Osteoblast (primary cell): ENCODE results near the gene DIO2. TPM values are rescaled to one million over a fixed set of nuclear protein-coding genes. Genes with fewer than 3 reads are reported as not detected.

Experiments used
- DNase-seq: peaks from one replicate; pipeline ENCODE4 v3.0.0; 2011; ENCODE audit warnings: low spot score, mixed read lengths; ENCODE audit not compliant: insufficient read length; ENCODE audit errors: missing footprints
- H2AFZ ChIP-seq: 2 replicates; pipeline ENCODE4 v1.6.0; 2011; ENCODE audit warnings: mild to moderate bottlenecking, low read length
- H3K27ac ChIP-seq: 2 replicates; pipeline ENCODE4 v1.5.1; 2011; ENCODE audit warnings: mild to moderate bottlenecking, low read depth, low read length, moderate library complexity
- H3K27me3 ChIP-seq: 2 replicates; pipeline ENCODE4 v1.6.0; 2012; ENCODE audit warnings: mild to moderate bottlenecking, control low read depth, inconsistent platforms, low read length, moderate library complexity; ENCODE audit not compliant: insufficient read depth
- H3K36me3 ChIP-seq: 2 replicates; pipeline ENCODE4 v1.5.1; 2011; ENCODE audit warnings: mild to moderate bottlenecking, low read length, control low read depth, moderate library complexity; ENCODE audit not compliant: insufficient read depth
- H3K4me1 ChIP-seq: 2 replicates; pipeline ENCODE4 v1.5.1; 2011; ENCODE audit warnings: mild to moderate bottlenecking, low read length, control low read depth, moderate library complexity; ENCODE audit not compliant: insufficient read depth
- H3K4me2 ChIP-seq: 2 replicates; pipeline ENCODE4 v1.6.0; 2011; ENCODE audit warnings: mild to moderate bottlenecking, low read length; ENCODE audit not compliant: insufficient read depth
- H3K4me3 ChIP-seq: fragments of 200-600 bp; sonication (generic); 3 replicates; pipeline ENCODE4 v1.5.1; 2012; ENCODE audit warnings: mild to moderate bottlenecking, low read length, inconsistent platforms; ENCODE audit not compliant: insufficient read depth
- H3K79me2 ChIP-seq: 2 replicates; pipeline ENCODE4 v1.6.0; 2012; ENCODE audit warnings: mild to moderate bottlenecking, low read length, control low read depth, inconsistent platforms; ENCODE audit not compliant: insufficient read depth
- H3K9me3 ChIP-seq: 2 replicates; pipeline ENCODE4 v1.5.1; 2011; ENCODE audit warnings: low read depth, low read length, control low read depth
- H4K20me1 ChIP-seq: 2 replicates; pipeline ENCODE4 v1.6.0; 2012; ENCODE audit warnings: mild to moderate bottlenecking, low read length, control low read depth; ENCODE audit not compliant: insufficient read depth
- CTCF ChIP-seq: IDR thresholded peaks from 2 replicates; pipeline ENCODE4 v1.5.1; 2011; ENCODE audit warnings: mild to moderate bottlenecking, low read depth, low read length, moderate library complexity; ENCODE audit errors: extremely low read depth
- total RNA-seq: library from RNA; depleted of rRNA; stranded (reverse); fragments of >200 nt; gene quantifications from 2 replicates; pipeline ENCODE4 v1.2.3, GENCODE V29; 2012

Gene DIO2
- 0.29 and 1.1 TPM in 2 replicates for total RNA-seq

- peak; percentile 45 for DNase-seq
- Histone ChIP-seq H3K4me2 (peak within 1 kb of the TSS; percentile 95), H2AFZ (peak within 1 kb of the TSS; percentile 89)
These were observed at the start of gene DIO2 for GRCh38 chr14:80211153-80212022. TSS of gene DIO2 (minus strand) at chr14:80211504. CDS start at chr14:80211472, 32 bp downstream.

GRCh38 chr14:80260645-80261044 is 49.3 kb upstream of the DIO2 start:
- no peak for DNase-seq
- Histone ChIP-seq H3K9me3 (no peaks in the 10 kb centered on the region), H3K36me3 (no peaks in the 10 kb centered on the region), H3K27ac (no peak overlapping the region), H3K4me3 (no peak overlapping the region), H3K4me1 (no peaks in the 10 kb centered on the region), H3K27me3 (no peaks in the 10 kb centered on the region), H3K4me2 (no peak overlapping the region), H2AFZ (no peak overlapping the region), H4K20me1 (no peaks in the 10 kb centered on the region), H3K79me2 (no peaks in the 10 kb centered on the region)
- no peak for TF ChIP-seq CTCF

More at GRCh38 chr14:80211153-80212022, at the start of gene DIO2:
- H3K27me3 ChIP-seq: peaks cover 3% of the 10 kb centered on the region
- no peaks in the 10 kb centered on the region for H4K20me1 ChIP-seq
- peaks cover 11% of the 10 kb centered on the region for H3K4me1 ChIP-seq
- peak within 1 kb of the TSS; percentile 69 for H3K4me3 ChIP-seq
- H3K9me3 ChIP-seq: no peaks in the 10 kb centered on the region
- no peaks in the 10 kb centered on the region for H3K79me2 ChIP-seq
- no peak for TF ChIP-seq CTCF
- no peaks in the 10 kb centered on the region for H3K36me3 ChIP-seq
- no peak within 1 kb of the TSS for H3K27ac ChIP-seq

GRCh38 chr14:80239631-80240030 is 28.3 kb upstream of the DIO2 start:
- DNase-seq: no peak
- no peaks in the 10 kb centered on the region for H3K4me1 ChIP-seq
- H3K4me2 ChIP-seq: no peak overlapping the region
- no peaks in the 10 kb centered on the region for H3K9me3 ChIP-seq
- no peaks in the 10 kb centered on the region for H3K36me3 ChIP-seq
- H3K27ac ChIP-seq: no peak overlapping the region
- no peak overlapping the region for H3K4me3 ChIP-seq
- TF ChIP-seq CTCF: no peak
- no peaks in the 10 kb centered on the region for H3K79me2 ChIP-seq
- no peak overlapping the region for H2AFZ ChIP-seq
- H4K20me1 ChIP-seq: no peaks in the 10 kb centered on the region
- H3K27me3 ChIP-seq: no peaks in the 10 kb centered on the region

GRCh38 chr14:80237143-80237542 is 25.8 kb upstream of the DIO2 start:
- Histone ChIP-seq H3K79me2 (no peaks in the 10 kb centered on the region), H3K4me3 (no peak overlapping the region), H3K9me3 (no peaks in the 10 kb centered on the region), H3K4me1 (no peaks in the 10 kb centered on the region), H2AFZ (no peak overlapping the region), H3K27me3 (no peaks in the 10 kb centered on the region), H3K27ac (no peak overlapping the region), H4K20me1 (no peaks in the 10 kb centered on the region), H3K4me2 (no peak overlapping the region), H3K36me3 (no peaks in the 10 kb centered on the region)
- no peak for DNase-seq
- TF ChIP-seq CTCF: no peak
